RWPE2 (cell line): ENCODE measurements around the gene COL12A1.

Source experiments
- ATAC-seq: fragments of 200-7000 bp; cut with Tn5 transposase; 3 replicates; pipeline ENCODE4 v1.9.1; 2021; ENCODE audit warnings: low read depth
- DNase-seq: peaks from one replicate; pipeline ENCODE4 v3.0.0-alpha.2; 2020; ENCODE audit warnings: low spot score
- H3K27ac ChIP-seq: fragments of 450-650 bp; 2 replicates; pipeline ENCODE4 v1.5.1; 2017; ENCODE audit warnings: mild to moderate bottlenecking; ENCODE audit not compliant: poor library complexity, severe bottlenecking
- H3K27me3 ChIP-seq: fragments of 250-450 bp; sonication (Bioruptor Pico); 2 replicates; pipeline ENCODE4 v1.5.1; 2021; ENCODE audit warnings: mild to moderate bottlenecking, moderate library complexity; ENCODE audit not compliant: insufficient read depth, poor library complexity, severe bottlenecking
- H3K36me3 ChIP-seq: fragments of 250-450 bp; sonication (Bioruptor Pico); 2 replicates; pipeline ENCODE4 v1.5.1; 2020; ENCODE audit warnings: low read depth, mild to moderate bottlenecking, moderate library complexity
- H3K4me1 ChIP-seq: fragments of 250-450 bp; sonication (Bioruptor Pico); 2 replicates; pipeline ENCODE4 v1.5.1; 2021; ENCODE audit warnings: mild to moderate bottlenecking, moderate library complexity; ENCODE audit not compliant: insufficient read depth, poor library complexity, severe bottlenecking
- H3K4me3 ChIP-seq: fragments of 250-450 bp; sonication (Bioruptor Pico); 2 replicates; pipeline ENCODE4 v1.5.1; 2021; ENCODE audit warnings: mild to moderate bottlenecking, moderate library complexity; ENCODE audit not compliant: severe bottlenecking
- H3K9me3 ChIP-seq: fragments of 250-450 bp; sonication (Bioruptor Pico); 2 replicates; pipeline ENCODE4 v1.5.1; 2021; ENCODE audit warnings: mild to moderate bottlenecking, moderate library complexity; ENCODE audit not compliant: severe bottlenecking
- TF ChIP-seq, protein P1 (sequence below): fragments of 450-650 bp; IDR thresholded peaks from one replicate; pipeline ENCODE4 v1.5.1; 2017; ENCODE audit warnings: mild to moderate bottlenecking, moderate library complexity; ENCODE audit not compliant: poor library complexity, severe bottlenecking

The COL12A1 gene

DNA sequence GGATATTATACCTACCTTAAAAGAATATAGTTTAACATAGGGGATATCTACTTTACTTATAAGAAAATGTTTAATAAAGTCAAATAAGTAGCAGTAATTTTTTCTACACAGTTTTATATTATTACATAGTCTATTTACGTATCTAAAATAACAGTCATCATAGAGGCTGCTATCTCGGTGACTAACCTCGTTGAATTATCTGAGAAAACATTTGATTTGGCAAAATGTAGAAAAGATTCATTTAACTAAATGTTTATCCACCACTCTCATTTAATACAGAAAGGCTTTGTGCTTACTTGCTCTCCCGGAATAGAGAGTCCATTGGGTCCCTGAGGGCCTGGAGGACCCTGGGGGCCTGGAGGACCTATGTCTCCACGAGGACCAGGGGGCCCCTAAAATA, 103.6 kb downstream of the COL12A1 start:
- H3K4me1 ChIP-seq, result peaks cover 4% of the 10 kb centered on the region
- no peak overlapping the region for H3K4me3 ChIP-seq
- no peak for DNase-seq
- H3K36me3 ChIP-seq, result peaks cover 49% of the 10 kb centered on the region
- no peaks in the 10 kb centered on the region for H3K27me3 ChIP-seq
- H3K9me3 ChIP-seq, result no peaks in the 10 kb centered on the region
- H3K27ac ChIP-seq, result no peak overlapping the region
- TF ChIP-seq, protein P1, sequence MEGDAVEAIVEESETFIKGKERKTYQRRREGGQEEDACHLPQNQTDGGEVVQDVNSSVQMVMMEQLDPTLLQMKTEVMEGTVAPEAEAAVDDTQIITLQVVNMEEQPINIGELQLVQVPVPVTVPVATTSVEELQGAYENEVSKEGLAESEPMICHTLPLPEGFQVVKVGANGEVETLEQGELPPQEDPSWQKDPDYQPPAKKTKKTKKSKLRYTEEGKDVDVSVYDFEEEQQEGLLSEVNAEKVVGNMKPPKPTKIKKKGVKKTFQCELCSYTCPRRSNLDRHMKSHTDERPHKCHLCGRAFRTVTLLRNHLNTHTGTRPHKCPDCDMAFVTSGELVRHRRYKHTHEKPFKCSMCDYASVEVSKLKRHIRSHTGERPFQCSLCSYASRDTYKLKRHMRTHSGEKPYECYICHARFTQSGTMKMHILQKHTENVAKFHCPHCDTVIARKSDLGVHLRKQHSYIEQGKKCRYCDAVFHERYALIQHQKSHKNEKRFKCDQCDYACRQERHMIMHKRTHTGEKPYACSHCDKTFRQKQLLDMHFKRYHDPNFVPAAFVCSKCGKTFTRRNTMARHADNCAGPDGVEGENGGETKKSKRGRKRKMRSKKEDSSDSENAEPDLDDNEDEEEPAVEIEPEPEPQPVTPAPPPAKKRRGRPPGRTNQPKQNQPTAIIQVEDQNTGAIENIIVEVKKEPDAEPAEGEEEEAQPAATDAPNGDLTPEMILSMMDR, result no peak
- ATAC-seq, result no peak

DNA sequence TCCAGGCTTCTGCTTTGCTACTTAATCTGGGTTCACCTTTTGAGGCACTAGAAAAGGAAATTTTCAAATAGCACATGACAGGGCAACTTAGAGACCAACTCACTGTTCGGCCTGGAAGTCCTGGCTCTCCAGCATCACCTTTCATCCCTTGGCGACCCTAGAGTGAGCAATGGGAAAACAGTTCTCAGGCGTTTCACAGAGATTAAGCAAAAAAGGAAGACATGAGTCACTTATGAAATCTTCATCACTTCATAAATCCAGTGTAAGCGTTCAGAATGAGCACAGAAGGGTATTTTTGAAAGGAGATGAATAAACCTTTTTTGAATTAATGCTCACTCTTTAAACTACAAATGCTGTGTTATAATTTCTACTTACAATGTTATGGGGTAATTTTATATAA, 104.0 kb downstream of the COL12A1 start:
- H3K4me3 ChIP-seq, result no peak overlapping the region
- H3K36me3 ChIP-seq, result peaks cover 48% of the 10 kb centered on the region
- H3K4me1 ChIP-seq, result peaks cover 4% of the 10 kb centered on the region
- H3K9me3 ChIP-seq, result no peaks in the 10 kb centered on the region
- no peaks in the 10 kb centered on the region for H3K27me3 ChIP-seq
- TF ChIP-seq, protein P1, result no peak
- ATAC-seq (no peak), DNase-seq (no peak)
- H3K27ac ChIP-seq, result no peak overlapping the region

DNA sequence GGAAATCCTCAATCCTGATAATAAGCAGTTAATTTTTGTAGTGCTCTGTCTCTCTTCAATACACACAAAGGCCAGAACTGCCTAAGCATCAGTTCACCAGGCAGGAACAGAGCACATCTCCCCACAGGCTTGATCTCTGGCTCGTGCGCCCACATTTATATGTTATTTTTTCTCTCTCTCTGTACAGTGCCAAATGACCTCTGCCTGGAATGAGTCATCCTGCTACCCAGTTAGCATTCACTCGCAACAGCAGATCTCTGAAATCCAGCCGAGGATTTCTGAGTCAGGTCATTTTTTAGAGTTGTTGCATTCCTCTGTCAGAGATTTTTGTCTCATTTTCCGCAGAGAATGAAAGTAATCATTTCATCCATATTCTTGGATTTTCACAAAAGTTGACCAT, 107.1 kb downstream of the COL12A1 start:
- peak overlapping the region; percentile 21 for H3K27ac ChIP-seq
- TF ChIP-seq, protein P1, result no peak
- no peak overlapping the region for H3K4me3 ChIP-seq
- H3K36me3 ChIP-seq, result peaks cover 51% of the 10 kb centered on the region
- H3K27me3 ChIP-seq, result no peaks in the 10 kb centered on the region
- H3K9me3 ChIP-seq, result no peaks in the 10 kb centered on the region
- DNase-seq (peak; percentile 47), ATAC-seq (peak; percentile 99)
- H3K4me1 ChIP-seq, result peaks cover 4% of the 10 kb centered on the region

DNA sequence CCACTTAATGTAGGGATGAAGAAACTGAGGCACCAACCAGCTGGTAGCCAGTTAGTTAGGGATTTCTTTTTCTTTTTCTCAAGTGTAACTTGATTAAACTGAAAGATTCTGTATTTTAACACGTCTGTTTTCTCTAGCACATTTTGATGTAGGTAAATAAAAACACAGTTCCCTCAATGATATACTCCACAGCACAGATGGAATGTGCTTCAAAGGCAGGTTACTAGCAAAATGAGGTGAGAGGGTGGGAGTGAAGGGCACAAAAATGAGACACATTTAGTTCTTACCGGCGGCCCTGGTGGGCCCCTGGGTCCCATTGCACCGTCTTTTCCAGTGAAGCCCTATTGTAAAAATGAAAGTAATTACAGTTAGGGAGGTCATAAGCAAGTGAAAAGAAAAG, 108.9 kb downstream of the COL12A1 start:
- Histone ChIP-seq H3K27me3 (no peaks in the 10 kb centered on the region), H3K9me3 (no peaks in the 10 kb centered on the region), H3K36me3 (peaks cover 41% of the 10 kb centered on the region), H3K4me3 (no peak overlapping the region), H3K27ac (no peak overlapping the region), H3K4me1 (peaks cover 4% of the 10 kb centered on the region)
- TF ChIP-seq, protein P1, result no peak
- no peak for ATAC-seq
- DNase-seq, result no peak

DNA sequence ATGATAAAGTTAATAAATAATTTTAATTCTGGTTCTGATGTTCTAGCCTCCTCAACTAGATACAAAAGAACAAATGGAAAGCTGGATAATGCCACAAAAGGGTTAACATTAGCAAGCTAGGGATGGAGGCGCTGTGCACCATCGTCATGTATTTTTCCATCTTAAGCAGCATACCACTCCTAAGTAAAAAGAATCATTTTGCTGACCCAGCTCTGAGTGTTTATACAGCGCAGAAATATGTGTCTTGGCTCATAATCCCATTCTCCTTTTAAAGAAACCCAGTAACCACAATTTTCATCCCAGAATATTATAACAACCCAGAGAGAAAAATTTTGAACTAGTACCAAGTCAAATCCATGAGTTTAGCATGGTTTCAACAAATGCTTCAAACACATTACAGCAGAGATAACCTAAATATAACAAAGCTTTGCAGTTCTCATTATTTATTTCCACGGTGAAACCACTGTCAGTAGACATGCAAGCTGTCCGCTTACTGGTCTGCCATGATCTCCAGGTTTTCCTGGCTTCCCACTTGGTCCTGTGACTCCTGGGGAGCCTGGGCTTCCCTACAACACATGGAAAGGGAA, 111.1 kb downstream of the COL12A1 start:
- peaks cover 33% of the 10 kb centered on the region for H3K36me3 ChIP-seq

More for the DNA sequence above, 111.1 kb downstream of the COL12A1 start:
- H3K27ac ChIP-seq, result no peak overlapping the region
- H3K4me1 ChIP-seq, result peaks cover 4% of the 10 kb centered on the region
- DNase-seq (no peak), ATAC-seq (no peak)
- no peaks in the 10 kb centered on the region for H3K9me3 ChIP-seq
- no peaks in the 10 kb centered on the region for H3K27me3 ChIP-seq
- TF ChIP-seq, protein P1, result no peak
- no peak overlapping the region for H3K4me3 ChIP-seq
